ENCODE data around the gene ERICH4.

DNA sequence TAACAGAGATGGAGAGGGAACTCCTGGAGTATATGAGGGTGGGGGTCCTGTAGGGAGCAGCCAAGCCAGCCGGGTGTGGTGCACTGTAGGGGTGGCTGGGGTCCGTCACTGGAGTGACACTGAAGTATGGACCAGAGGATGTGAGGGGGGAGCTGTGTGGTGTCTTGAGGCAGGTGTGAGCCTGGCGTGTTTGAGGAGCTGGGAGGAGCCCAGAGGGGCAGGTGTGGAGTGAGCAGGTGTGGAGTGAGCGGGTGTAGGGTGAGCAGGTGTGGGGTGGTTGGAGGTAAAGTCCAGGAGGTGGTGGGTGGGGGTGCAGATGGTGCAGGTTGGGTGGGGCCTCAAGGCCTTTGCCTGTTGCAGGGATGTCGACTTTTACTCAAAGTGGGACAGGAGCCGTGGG, 21.6 kb upstream of the ERICH4 start:
- TF ChIP-seq, protein P1, sequence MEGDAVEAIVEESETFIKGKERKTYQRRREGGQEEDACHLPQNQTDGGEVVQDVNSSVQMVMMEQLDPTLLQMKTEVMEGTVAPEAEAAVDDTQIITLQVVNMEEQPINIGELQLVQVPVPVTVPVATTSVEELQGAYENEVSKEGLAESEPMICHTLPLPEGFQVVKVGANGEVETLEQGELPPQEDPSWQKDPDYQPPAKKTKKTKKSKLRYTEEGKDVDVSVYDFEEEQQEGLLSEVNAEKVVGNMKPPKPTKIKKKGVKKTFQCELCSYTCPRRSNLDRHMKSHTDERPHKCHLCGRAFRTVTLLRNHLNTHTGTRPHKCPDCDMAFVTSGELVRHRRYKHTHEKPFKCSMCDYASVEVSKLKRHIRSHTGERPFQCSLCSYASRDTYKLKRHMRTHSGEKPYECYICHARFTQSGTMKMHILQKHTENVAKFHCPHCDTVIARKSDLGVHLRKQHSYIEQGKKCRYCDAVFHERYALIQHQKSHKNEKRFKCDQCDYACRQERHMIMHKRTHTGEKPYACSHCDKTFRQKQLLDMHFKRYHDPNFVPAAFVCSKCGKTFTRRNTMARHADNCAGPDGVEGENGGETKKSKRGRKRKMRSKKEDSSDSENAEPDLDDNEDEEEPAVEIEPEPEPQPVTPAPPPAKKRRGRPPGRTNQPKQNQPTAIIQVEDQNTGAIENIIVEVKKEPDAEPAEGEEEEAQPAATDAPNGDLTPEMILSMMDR (IDR thresholded peaks at IDR 0.05) = no peak
- TF ChIP-seq POLR2AphosphoS5 (IDR thresholded peaks at IDR 0.05) = no peak
- TF ChIP-seq EP300 (IDR thresholded peaks at IDR 0.05) = no peak

All from suprapubic skin (tissue), 4 donors.